Right hindlimb (tissue), 1 donor: ENCODE results near the gene UGT1A4.

Experiments
- DNase-seq: peaks from one replicate; pipeline ENCODE4 v3.0.0-alpha.2; 2018

The UGT1A4 gene

GRCh38 chr2:233814056-233814835 is 95.7 kb downstream of the UGT1A4 start:
- DNase-seq = peak; percentile 9

- no peak for DNase-seq
These were observed 97.3 kb downstream of the UGT1A4 start for GRCh38 chr2:233815861-233816260.

GRCh38 chr2:233816334-233816733 is 97.8 kb downstream of the UGT1A4 start:
- DNase-seq = peak; percentile 3

DNA sequence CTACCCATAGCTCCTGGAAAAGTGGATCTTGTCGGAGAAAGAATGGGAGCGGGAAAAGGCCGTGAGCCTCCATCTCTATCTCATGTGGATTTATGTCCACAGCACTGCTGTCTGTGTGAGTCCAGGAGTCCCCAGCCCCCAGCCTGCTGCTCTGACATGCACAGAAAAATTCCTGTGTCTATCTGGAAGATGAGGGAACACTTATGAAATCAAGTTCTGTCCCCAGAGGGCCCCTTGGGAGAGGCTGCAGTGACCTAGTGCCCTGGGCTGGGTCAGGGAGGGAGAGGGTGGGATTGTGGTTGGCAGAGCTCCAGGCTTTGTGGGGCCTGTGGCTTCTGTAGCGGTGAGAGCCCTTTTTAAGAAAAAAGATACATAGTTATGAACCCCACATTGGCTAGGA is 98.2 kb downstream of the UGT1A4 start:
- peak; percentile 13 for DNase-seq

DNA sequence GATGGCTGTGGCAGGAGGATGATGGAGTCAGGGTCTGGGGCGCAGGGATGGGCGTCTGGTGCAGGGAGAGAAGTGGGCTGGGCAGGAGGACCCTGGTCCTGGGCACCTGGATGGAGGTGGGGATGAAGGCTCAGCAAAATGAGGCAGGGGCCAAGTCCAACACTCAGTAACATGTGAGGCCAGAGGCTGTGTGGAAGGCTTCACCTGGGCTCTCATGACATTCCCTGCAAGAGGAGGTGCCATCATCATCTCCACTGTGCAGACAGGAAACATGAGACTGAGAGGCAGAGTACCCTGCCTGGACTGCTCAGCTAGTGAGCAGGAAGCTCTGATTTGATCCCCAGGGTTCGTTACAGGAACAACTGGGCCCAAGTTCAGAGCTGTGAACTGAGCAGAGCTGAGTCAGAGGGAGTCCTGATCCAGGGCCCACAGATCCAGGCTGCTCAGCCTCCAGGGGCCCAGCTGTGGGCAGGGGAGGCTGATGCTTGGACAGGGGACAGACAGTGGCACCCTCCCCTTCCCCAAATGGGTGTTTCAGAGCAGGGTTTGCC is 98.9 kb downstream of the UGT1A4 start:
- DNase-seq = peak; percentile 11

GRCh38 chr2:233817995-233818638 is 99.6 kb downstream of the UGT1A4 start:
- peak; percentile 7 for DNase-seq

DNA sequence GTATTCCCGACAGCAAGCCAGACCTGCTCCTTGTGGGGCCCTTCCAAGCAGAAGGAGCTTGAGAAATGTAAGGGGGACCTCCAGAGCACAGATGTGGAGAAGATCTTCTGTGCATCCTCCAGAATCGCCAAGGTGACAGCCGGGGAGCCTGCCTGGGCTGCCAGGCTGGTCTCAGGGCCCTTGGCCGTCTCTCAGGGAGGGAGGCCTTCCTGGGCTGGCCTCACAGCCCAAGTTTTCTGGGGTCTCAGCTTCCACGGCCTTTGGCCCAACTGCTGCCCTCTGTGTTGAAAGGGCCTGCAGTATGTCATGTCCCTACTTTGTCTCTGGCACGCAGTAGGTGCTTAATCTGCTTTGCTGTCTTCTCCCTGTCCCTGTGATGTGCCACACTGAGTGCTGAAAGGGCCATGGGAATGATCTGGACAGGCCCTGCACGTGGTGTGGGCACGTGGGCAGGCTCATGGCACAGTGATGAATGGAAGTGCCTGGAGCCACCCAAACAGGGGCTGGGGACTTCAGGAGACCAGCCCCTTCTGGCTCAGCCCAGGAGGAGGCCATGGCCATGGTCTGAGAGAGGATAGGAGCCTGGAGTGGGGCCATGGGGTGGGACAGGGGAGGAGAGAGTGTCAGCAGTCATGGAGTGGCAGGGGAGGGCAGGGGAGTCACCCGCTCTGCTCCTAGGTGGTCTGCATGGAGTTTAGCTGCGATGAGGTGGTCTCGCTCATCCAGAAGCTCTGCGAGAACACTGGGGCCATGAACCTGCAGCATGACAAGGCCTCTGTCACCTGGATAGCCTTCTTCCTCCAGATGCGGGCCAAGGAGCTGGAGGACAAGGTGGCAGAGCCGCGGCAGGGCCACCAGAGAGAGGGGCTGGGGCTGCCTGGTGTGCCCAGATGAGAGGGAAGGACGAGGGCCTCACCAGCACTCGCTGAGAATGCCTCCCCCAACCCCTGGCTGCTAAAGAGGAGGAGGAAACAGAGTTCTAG is 100.4 kb downstream of the UGT1A4 start:
- DNase-seq = peak; percentile 7

DNA sequence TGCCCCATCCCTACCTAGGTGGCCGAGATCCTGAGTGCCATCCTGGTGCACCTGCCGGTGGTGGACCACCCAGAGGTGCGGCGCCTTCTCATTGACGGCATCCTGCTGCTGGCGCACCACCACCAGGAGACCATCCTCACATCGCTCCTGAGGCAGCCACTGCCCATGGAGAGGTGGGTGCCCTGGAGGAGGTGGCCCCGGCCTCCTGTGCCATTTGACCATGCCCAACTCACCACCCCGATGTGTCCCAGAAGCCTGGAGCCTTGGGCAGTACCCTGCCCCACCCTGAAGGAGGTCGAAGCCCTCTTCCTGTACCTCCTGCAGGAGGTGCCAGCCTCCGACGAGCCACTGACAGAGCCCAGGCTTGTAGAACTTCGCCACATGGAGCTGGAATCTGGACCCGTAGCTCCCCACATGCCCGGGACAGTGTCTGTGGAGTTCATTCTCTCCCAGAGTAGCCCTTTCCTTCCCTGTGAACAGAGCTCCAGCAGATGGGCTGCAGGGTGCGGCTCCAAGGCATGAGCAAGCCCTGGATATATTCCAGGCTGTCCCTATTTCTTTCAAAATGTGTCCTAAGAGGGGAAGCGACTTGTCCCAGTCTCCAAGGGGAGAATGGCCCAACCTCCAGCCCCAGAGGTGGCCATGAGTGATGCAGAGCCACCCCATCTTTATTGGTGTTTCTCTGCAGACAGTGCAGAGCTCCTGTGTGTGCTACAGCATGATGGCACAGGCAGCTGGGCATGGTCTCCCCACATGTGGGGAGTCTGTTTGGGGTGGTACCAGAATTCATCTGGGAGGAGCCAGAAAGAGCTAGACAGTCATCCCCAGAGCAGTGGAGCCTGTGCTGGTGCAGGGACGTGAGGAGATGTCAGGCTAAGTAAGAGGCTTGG is 101.6 kb downstream of the UGT1A4 start:
- DNase-seq = peak; percentile 6

- DNase-seq = peak; percentile 4
These were observed 102.2 kb downstream of the UGT1A4 start for GRCh38 chr2:233820774-233821105.

- peak; percentile 3 for DNase-seq
These were observed 102.7 kb downstream of the UGT1A4 start for GRCh38 chr2:233821196-233821595.

DNA sequence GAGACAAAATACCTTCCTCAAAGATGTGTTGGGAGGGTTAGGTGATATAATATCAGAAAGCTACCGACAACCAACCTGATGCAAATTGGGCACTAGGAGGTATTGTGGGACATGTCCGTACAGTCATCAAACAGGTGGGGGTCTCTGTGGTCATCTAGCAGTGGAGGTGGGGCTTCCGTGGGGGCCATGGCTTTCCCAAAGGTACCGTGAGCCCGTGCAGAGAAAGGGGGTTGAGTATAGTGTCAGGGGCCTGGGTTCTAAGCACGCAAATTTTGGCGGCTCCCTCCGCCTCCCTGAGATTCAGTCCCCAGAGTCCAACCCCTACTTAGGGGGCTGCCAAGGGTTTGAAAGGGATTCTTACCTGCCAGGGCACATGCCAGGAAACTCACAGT is 103.2 kb downstream of the UGT1A4 start:
- no peak for DNase-seq

DNA sequence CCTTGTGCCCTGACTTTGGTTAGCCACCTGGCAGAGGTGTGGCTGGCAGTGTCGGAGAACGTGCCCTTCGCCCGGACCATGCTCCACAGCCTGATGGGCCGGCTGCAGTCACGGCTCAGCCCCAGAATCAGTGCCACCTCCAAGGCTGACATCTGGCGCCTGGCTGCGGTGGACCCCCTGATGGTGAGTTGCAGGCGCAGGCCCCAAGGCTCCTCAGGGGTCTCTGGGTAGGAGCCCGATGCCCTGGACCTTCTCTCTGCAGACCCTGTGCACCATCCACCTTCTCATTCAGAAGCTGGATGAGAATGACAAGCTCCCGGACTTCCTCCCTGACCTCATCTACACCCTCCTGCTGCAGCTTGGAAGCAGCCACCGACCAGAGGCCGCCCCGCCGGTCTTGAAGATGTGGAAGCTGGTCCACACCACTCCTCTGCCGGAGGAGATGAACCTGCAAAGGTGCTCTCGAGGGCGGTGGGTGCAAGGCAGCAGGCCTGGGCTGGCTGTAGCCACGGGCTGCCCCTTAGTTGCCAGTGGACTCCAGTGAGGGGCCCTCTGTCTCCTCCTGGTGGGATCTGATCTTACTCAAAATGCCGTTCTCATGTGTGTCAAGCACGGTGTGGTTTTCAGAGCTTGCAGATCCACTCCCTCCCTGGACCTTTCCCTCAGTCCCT is 103.7 kb downstream of the UGT1A4 start:
- DNase-seq = peak; percentile 8
